Body of pancreas (tissue), 4 donors: ENCODE results near the gene TMEM212. TPM values are rescaled to one million over a fixed set of nuclear protein-coding genes. Genes with fewer than 3 reads are reported as not detected.

Experiments
- ATAC-seq: fragments of 150-250 bp; one replicate; pipeline ENCODE4 v1.9.1; 2016
- DNase-seq, 4 donors: peaks; one replicate each; pipeline ENCODE4 v3.0.0-alpha.2; 2019
- H3K27ac ChIP-seq, 4 donors: fragments of 200-600 bp; sonication (generic); 1 replicate in 3 of 4; 2 replicates in 1 of 4; pipeline versions ENCODE4 v1.5.1 to v1.6.1; 2016 to 2019; ENCODE audit warnings: mild to moderate bottlenecking in 1 of 4, mixed read lengths in 1 of 4, moderate library complexity in 1 of 4
- H3K27me3 ChIP-seq, 2 donors: fragments of 200-600 bp; sonication (generic); one replicate each; pipeline ENCODE4 v1.6.0; 2016; ENCODE audit warnings: mild to moderate bottlenecking in 1 of 2
- H3K36me3 ChIP-seq, 2 donors: fragments of 200-600 bp; sonication (generic); replicated peaks in 1 of 2; 2 replicates each; pipeline ENCODE4 v1.5.1; 2016; ENCODE audit warnings: low read depth in 2 of 2; ENCODE audit not compliant: insufficient read depth in 1 of 2
- H3K4me1 ChIP-seq: fragments of 200-600 bp; sonication (generic); one replicate; pipeline ENCODE4 v1.6.0; 2016
- H3K4me3 ChIP-seq, 2 donors: fragments of 200-600 bp; sonication (generic); 1 replicate in 1 of 2; 2 replicates in 1 of 2; pipeline ENCODE4 v1.5.1; 2016 to 2019
- H3K9me3 ChIP-seq, 3 donors: fragments of 200-600 bp; sonication (generic); 1 replicate in 2 of 3; 2 replicates in 1 of 3; pipeline ENCODE4 v1.5.1; 2016
- CTCF ChIP-seq, 7 experiments: fragments of 450-650 bp in 4 of 7; fragments of 200-600 bp in 3 of 7; sonication (generic) in 3 of 7; IDR thresholded peaks; one replicate each; pipeline ENCODE4 v1.5.1; 2016 to 2019; ENCODE audit warnings: antibody characterized with exemption in 7 of 7
- POLR2A ChIP-seq, 3 donors: fragments of 450-650 bp; IDR thresholded peaks; one replicate each; pipeline ENCODE4 v1.6.1; 2016; ENCODE audit warnings: antibody characterized with exemption in 3 of 3, mild to moderate bottlenecking in 2 of 3
- WGBS, 2 donors: methylation state at CpG; one replicate each; pipeline ENCODE4 v1.1.5; 2017; 5-methylcytosine and 5-hydroxymethylcytosine counted together
- intact Hi-C: fragments of 100-400 bp; cut with DNase I; formaldehyde crosslinking; loops from one replicate; pipeline ENCODE4 v1.15.1; 2023
- total RNA-seq, 2 donors: library from RNA; depleted of rRNA; stranded (reverse); fragments of >200 nt; gene quantifications; one replicate each; pipeline ENCODE4 v1.1.0, GENCODE V29; 2016

Gene TMEM212
- total RNA-seq, 2 donors from 2014 or later = not detected

DNA sequence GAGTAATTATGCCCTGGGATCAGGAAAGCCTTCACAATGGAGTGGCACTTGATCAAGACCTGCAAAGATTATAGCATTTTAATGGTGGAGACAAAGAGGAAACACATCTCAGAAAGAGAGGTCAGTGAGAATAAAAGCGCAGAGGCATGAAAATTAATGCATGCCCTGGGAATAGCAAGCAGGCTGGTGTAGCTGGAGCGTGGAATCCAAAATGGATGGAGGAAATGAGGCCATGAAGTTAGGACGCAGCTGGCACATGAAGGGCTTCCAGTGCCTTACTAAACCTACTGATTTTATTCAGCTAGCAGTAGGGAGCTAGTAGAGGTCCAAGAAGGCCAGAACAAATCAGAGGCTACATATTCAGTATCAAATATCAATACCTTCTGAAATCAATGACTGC, 38.1 kb downstream of the TMEM212 start:
- ATAC-seq = no peak
- peaks cover 10% of the 10 kb centered on the region for H3K4me1 ChIP-seq
- TF ChIP-seq CTCF (IDR thresholded peaks at IDR 0.05) (no peak), POLR2A (IDR thresholded peaks at IDR 0.05) (no peak)
- no peaks in the 10 kb centered on the region for H3K36me3 ChIP-seq
- H3K27ac ChIP-seq = no peak overlapping the region
- H3K27me3 ChIP-seq = no peaks in the 10 kb centered on the region
- H3K4me3 ChIP-seq = no peak overlapping the region
- 84 to 88% methylated on average over 3 of the region's 3 CpGs for whole genome bisulfite sequencing, 2 donors
- DNase-seq = no peak
- intact Hi-C loops = no loop called here
- H3K9me3 ChIP-seq = no peaks in the 10 kb centered on the region

GRCh38 chr3:171883257-171883892, 40.2 kb downstream of the TMEM212 start:
- Histone ChIP-seq H3K4me3 (no peak overlapping the region), H3K9me3 (no peaks in the 10 kb centered on the region), H3K36me3 (no peaks in the 10 kb centered on the region), H3K27me3 (no peaks in the 10 kb centered on the region), H3K27ac (peak overlapping the region in 3 of 4 donors; percentile 10 to 77 (median 42)), H3K4me1 (peaks cover 10% of the 10 kb centered on the region)
- no peak for TF ChIP-seq POLR2A (IDR thresholded peaks at IDR 0.05)
- TF ChIP-seq CTCF (IDR thresholded peaks at IDR 0.05) = no peak
- DNase-seq = no peak
- 39 to 56% methylated on average over 3 of the region's 3 CpGs for WGBS, 2 donors
- ATAC-seq = peak; percentile 65
- intact Hi-C loops = no loop called here

GRCh38 chr3:171883893-171884279, 40.7 kb downstream of the TMEM212 start:
- H3K4me3 ChIP-seq = no peak overlapping the region
- H3K4me1 ChIP-seq = peaks cover 10% of the 10 kb centered on the region
- H3K27me3 ChIP-seq = no peaks in the 10 kb centered on the region
- H3K36me3 ChIP-seq = no peaks in the 10 kb centered on the region
- no peak for TF ChIP-seq CTCF (IDR thresholded peaks at IDR 0.05)
- no peak for TF ChIP-seq POLR2A (IDR thresholded peaks at IDR 0.05)
- no peaks in the 10 kb centered on the region for H3K9me3 ChIP-seq
- DNase-seq (no peak), ATAC-seq (peak; percentile 40)
- WGBS, 2 donors = 48 to 52% methylated on average over 6 of the region's 6 CpGs
- intact Hi-C loops = no loop called here
- peak overlapping the region in 3 of 4 donors; percentile 10 to 77 (median 42) for H3K27ac ChIP-seq

GRCh38 chr3:171888466-171888865, 45.3 kb downstream of the TMEM212 start:
- DNase-seq = no peak
- intact Hi-C loops = no loop called here
- Histone ChIP-seq H3K4me3 (no peak overlapping the region), H3K36me3 (no peaks in the 10 kb centered on the region), H3K9me3 (no peaks in the 10 kb centered on the region), H3K4me1 (peaks cover 5% of the 10 kb centered on the region), H3K27me3 (no peaks in the 10 kb centered on the region), H3K27ac (no peak overlapping the region)
- WGBS, 2 donors = 77 to 79% methylated on average over 2 of the region's 2 CpGs
- ATAC-seq = no peak
- TF ChIP-seq CTCF (IDR thresholded peaks at IDR 0.05) = no peak
- no peak for TF ChIP-seq POLR2A (IDR thresholded peaks at IDR 0.05)

DNA sequence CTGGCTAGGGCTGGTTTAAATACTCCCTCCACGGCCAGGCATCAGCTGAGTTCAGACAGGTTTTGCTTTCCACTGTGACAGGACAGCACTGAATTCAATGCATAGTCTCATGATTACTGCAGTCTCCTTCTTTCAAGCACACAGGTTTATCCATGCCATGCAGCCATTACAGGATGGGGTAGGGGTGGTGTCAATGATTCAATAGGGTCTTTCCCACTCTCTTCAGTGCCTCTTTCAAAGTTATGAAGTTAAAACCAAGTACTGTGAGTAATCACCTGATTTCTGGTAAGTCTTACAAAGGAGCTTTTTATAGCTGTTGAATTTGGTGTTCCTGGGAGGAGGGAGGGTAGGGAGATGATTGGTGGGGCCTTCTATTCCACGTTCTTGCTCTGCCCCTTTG, 47.2 kb downstream of the TMEM212 start:
- H3K27ac ChIP-seq = no peak overlapping the region
- TF ChIP-seq CTCF (IDR thresholded peaks at IDR 0.05) = no peak
- no peak for TF ChIP-seq POLR2A (IDR thresholded peaks at IDR 0.05)
- H3K9me3 ChIP-seq = no peaks in the 10 kb centered on the region
- intact Hi-C loops = no loop called here
- no peaks in the 10 kb centered on the region for H3K36me3 ChIP-seq
- DNase-seq (no peak), ATAC-seq (no peak)
- no peaks in the 10 kb centered on the region for H3K27me3 ChIP-seq
- H3K4me3 ChIP-seq = no peak overlapping the region
- H3K4me1 ChIP-seq = no peaks in the 10 kb centered on the region
- 50 to 63% methylated on average over 1 to 2 of the region's 2 CpGs for WGBS, 2 donors
